Measurements from ENCODE around the gene DDX51. TPM values are rescaled to one million over a fixed set of nuclear protein-coding genes. Genes with fewer than 3 reads are reported as not detected.

DDX51 gene
- total RNA-seq, 1 donor from 2014 or later, result 28.1 TPM

DNA sequence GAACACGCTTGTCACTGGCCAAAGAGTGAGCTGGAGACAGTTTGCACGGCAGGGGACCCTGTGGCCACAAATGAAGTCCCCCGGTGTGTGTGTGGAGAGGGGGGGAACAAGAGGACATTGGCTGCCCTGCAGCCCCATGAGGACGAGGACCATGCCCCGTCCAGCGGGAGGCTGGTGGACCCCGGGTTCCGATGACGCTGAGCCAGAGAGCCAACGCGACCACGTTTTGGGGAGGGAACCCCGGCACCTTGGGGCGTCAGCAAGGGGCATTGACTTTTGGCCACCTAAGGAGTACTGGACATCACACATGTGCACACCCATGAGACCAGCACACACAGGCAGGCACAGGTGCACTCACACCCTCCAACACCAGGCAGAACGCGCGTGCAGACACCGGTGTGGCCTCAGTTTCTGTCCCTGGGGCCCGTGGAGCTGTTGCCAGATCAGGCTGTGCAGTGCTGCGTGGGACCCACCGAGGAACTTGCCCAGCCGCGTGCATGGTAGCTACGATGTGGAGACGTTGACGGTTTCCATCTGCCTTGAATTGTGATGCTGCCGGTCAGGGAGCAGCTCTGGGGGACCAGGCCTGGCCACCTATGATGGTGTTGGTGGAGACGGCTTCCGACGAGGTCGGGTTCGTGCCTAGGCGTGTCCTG, 26.6 kb upstream of the DDX51 start:
- no peak overlapping the region for H3K27ac Mint-ChIP-seq
- no peak overlapping the region for H3K4me3 Mint-ChIP-seq (ENCODE audit: low read depth)
- TF ChIP-seq, protein P1, sequence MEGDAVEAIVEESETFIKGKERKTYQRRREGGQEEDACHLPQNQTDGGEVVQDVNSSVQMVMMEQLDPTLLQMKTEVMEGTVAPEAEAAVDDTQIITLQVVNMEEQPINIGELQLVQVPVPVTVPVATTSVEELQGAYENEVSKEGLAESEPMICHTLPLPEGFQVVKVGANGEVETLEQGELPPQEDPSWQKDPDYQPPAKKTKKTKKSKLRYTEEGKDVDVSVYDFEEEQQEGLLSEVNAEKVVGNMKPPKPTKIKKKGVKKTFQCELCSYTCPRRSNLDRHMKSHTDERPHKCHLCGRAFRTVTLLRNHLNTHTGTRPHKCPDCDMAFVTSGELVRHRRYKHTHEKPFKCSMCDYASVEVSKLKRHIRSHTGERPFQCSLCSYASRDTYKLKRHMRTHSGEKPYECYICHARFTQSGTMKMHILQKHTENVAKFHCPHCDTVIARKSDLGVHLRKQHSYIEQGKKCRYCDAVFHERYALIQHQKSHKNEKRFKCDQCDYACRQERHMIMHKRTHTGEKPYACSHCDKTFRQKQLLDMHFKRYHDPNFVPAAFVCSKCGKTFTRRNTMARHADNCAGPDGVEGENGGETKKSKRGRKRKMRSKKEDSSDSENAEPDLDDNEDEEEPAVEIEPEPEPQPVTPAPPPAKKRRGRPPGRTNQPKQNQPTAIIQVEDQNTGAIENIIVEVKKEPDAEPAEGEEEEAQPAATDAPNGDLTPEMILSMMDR (IDR thresholded peaks at IDR 0.05; ENCODE audit: unreplicated experiment), result no peak
- H3K36me3 Mint-ChIP-seq (ENCODE audit: insufficient read depth), result no peaks in the 10 kb centered on the region
- no peak for DNase-seq (ENCODE audit: low spot score, unreplicated experiment)
- H3K4me1 Mint-ChIP-seq (ENCODE audit: low read depth), result no peaks in the 10 kb centered on the region
- peaks cover 51% of the 10 kb centered on the region for H3K27me3 Mint-ChIP-seq
- peaks cover 4% of the 10 kb centered on the region for H3K9me3 Mint-ChIP-seq (ENCODE audit: low read depth)

DNA sequence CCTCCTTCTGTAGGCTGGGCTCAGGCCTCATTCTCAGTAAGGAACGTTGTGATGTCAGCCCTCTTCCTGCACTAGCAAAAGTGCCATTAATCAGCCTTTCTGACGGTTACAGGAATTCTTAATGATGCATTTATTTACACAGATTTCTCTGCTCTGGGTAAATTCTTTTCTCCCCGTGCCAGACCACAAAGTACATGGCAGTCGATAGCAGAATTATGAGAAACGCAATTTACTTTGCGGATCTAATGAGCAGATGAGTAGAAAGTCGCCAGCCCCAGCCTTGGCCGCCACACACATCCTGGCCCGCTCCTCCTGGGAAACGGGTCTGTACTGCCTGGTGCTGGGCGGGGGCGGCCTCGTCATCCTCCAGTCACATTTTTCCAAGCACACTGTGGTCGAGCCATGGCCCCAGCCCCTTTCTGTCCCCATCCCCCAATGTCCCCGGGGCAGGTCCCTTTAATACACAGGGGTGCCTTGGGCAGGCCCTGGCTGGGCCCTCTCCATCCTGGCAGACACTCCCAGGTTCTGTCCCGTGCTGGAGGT, 26.0 kb upstream of the DDX51 start:
- TF ChIP-seq, protein P1 (IDR thresholded peaks at IDR 0.05; ENCODE audit: unreplicated experiment), result no peak
- no peak for DNase-seq (ENCODE audit: low spot score, unreplicated experiment)
- Mint-ChIP-seq H3K4me3 (ENCODE audit: low read depth) (no peak overlapping the region), H3K27me3 (peaks cover 51% of the 10 kb centered on the region), H3K27ac (no peak overlapping the region), H3K36me3 (ENCODE audit: insufficient read depth) (no peaks in the 10 kb centered on the region), H3K4me1 (ENCODE audit: low read depth) (no peaks in the 10 kb centered on the region), H3K9me3 (ENCODE audit: low read depth) (peaks cover 4% of the 10 kb centered on the region)

DNA sequence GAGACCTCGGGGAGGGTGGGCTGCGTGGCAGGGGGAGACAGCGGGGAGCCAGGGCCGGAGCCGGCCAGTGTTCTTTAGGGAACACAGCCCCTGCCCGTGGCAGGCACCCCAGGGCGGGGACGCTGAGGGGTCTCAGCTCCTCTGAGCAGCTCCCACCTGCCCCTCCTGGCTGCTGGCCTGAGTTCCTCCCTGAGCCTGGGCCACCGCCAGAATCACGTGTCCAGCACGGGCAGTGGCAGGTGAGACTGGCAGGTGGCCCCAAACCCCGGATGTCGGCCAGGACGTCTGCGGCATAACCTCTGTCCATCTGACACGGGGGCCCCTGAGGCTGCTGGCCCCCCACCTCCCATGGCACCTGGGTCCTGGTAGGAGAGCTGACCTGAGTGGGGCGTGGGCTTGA, 25.3 kb upstream of the DDX51 start:
- Mint-ChIP-seq H3K27ac (no peak overlapping the region), H3K36me3 (ENCODE audit: insufficient read depth) (no peaks in the 10 kb centered on the region), H3K4me3 (ENCODE audit: low read depth) (no peak overlapping the region), H3K27me3 (peaks cover 48% of the 10 kb centered on the region), H3K4me1 (ENCODE audit: low read depth) (no peaks in the 10 kb centered on the region), H3K9me3 (ENCODE audit: low read depth) (peaks cover 4% of the 10 kb centered on the region)
- DNase-seq (ENCODE audit: low spot score, unreplicated experiment), result no peak
- TF ChIP-seq, protein P1 (IDR thresholded peaks at IDR 0.05; ENCODE audit: unreplicated experiment), result no peak

DNA sequence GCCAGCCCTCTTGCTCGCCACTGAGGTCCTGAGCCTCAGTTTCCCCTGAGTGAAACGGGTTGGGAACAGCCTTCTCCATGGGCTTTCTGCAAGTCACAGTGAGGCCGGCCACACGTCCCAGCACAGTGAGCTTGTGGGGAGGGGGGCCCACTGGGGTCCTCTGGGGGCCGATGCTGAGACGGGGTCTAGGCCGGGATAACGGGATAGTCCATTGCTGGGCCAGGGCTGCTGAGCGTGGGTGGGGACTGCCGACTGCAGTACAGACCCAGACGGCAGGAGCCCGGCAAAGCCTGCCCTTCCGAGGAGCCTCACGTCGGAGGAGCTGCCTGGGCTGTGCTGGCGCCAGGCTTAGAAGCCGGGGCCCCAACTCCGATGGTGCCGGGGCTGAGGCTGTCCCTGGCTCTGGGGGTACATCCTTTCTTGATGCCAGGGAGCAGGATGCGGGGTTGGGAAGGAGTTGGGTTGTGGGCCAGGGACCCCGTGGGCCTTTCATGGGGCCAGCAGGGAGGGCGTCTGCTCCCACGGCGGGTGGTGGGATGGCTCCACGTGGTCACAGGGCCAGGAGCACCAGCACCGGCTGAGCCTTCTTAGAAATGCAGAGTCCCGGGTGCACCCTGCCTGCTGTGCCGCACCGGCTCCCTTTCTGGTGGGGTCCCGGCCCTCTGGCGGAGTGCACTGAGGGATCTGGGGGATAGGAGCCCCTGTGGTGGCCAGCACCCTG, 24.4 kb upstream of the DDX51 start:
- DNase-seq (ENCODE audit: low spot score, unreplicated experiment), result no peak
- Mint-ChIP-seq H3K27me3 (peaks cover 50% of the 10 kb centered on the region), H3K4me1 (ENCODE audit: low read depth) (no peaks in the 10 kb centered on the region), H3K36me3 (ENCODE audit: insufficient read depth) (no peaks in the 10 kb centered on the region), H3K4me3 (ENCODE audit: low read depth) (no peak overlapping the region), H3K27ac (no peak overlapping the region), H3K9me3 (ENCODE audit: low read depth) (peaks cover 4% of the 10 kb centered on the region)
- TF ChIP-seq, protein P1 (IDR thresholded peaks at IDR 0.05; ENCODE audit: unreplicated experiment), result no peak

DNA sequence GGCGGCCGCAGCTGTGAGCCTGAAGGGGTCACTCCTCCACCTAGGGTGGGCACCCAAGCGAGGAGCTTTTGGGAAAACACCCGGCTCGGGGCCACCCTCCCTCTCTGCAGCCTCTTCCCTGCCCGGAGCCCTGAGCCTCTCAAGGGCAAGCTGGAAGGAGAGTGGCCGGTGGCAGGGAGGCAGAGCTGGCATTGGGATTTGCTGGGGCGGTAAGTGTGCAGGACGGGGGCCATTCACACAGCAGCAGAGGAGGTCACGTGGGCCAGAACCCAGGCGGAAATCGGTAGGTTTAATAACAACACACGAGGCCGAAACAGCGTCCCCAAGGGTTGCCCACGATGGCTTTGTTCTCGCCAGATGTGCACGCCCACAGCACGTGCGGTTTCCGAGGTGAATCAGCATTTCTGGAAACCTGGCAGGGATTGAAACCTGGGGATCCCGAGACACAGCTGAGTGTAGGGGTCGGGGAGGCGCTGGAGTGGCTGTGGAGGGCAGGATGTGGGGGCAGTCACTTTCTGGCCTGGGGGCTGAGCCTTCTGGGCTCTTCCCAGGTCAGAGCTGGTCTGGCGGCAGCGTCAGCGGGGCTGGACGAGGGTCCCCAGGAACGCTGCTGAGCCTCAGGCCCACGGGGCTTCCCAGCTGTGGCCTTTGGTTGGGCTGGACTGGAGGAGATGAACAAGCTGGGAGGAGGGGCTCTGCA, 23.6 kb upstream of the DDX51 start:
- H3K36me3 Mint-ChIP-seq (ENCODE audit: insufficient read depth), result no peaks in the 10 kb centered on the region
- no peak overlapping the region for H3K4me3 Mint-ChIP-seq (ENCODE audit: low read depth)
- no peak overlapping the region for H3K27ac Mint-ChIP-seq
- TF ChIP-seq, protein P1 (IDR thresholded peaks at IDR 0.05; ENCODE audit: unreplicated experiment), result no peak
- no peak for DNase-seq (ENCODE audit: low spot score, unreplicated experiment)
- peaks cover 4% of the 10 kb centered on the region for H3K9me3 Mint-ChIP-seq (ENCODE audit: low read depth)
- peaks cover 47% of the 10 kb centered on the region for H3K27me3 Mint-ChIP-seq
- no peaks in the 10 kb centered on the region for H3K4me1 Mint-ChIP-seq (ENCODE audit: low read depth)
